ENCODE data around the gene NXT1. TPM values are rescaled to one million over a fixed set of nuclear protein-coding genes. Genes with fewer than 3 reads are reported as not detected.

Gene NXT1
- total RNA-seq, 1 experiment from 2014 or later, result 102 TPM

GRCh38 chr20:23390091-23390774 is 39.6 kb downstream of the NXT1 start:
- DNase-seq (ENCODE audit: low spot score), result no peak

- no peak for DNase-seq (ENCODE audit: low spot score)
Observed at GRCh38 chr20:23391707-23392310, 41.2 kb downstream of the NXT1 start.

DNA sequence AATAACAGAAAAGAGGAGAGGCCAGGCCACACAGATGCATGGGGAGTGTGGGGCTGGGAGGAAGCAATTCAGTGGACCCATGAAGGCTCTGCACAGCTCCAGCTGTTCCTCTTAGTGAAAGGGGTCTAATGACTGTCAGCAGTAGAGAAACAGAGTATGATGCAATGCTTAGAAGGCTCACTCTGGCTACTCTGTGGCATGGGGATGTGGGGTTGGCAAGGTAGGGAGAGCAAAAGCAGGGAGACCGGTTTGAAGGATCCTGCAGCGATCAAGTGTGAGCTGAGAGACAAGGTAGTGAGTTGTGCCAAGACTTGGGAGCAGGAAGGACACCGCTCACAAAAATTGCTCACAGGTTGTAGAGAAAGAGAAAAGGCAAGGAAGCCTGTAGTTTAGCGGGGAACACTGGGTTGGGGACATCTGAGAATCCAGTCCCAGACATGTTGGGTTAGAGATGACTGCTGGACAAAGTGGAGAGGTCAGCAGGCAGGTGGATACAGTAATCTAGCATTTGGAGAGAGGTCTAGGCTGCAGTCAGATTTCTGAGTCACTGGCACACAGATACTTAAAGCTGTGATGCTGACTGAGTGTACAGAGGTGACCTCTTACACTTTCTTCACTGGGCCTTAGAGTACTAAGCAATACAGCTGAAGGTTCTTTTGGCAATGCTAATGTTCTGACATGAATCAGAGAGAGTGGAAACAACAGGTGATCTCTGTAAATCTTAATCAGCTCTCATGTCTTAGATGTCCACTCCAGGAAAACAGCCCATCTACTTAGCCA is 43.6 kb downstream of the NXT1 start:
- DNase-seq (ENCODE audit: low spot score), result no peak

DNA sequence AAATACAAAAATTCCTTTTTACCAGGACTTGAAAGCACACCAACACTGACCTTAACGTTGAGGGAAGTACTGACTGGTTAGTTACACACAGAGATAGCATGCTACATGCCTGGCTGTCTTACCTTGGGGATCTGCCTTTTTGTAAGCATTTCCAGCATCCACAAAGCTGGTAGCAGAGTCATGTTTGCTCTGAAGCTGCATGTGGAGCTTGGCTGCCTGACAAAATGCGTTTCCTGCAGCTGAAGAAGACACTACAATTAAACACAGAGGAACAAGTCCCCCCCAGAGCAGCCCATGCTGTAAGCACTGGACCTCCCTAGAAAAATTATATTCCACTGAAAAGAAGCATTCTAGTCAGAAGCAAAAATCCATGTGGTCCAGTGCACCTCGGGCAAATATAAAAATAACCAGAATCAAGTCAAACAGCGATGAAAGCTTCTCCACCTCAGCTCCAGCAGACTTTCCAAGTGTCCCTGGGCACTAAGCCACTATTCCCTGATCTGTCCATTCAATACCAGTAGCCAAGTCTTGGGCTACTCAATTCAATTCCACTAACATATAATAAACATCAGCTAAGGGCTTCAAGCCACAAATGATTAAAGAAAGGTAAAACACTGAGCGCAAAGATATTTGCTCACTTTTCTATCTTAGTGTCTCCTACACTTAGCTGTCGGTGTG is 46.5 kb downstream of the NXT1 start:
- DNase-seq (ENCODE audit: low spot score), result no peak

DNA sequence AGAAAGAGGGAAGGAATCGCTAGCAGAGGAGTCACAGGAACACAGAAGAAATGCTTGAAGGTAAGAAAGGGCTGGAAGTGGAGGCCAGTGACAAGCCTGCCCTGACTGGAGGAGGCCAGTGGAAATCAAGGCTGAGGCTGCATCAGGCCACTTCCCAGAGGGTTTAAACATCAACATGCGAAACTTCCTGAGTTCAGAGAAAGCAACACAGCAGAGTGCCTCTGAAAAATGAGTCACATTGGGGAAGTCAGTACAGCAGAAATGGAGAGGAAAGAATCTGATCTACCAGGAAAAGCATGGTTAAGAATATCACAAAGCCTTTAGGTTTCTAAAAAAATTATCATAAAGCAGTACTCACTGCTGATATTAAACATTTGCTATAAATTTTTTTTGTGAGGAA is 47.4 kb downstream of the NXT1 start:
- DNase-seq (ENCODE audit: low spot score), result no peak

GRCh38 chr20:23399568-23400241 is 49.1 kb downstream of the NXT1 start:
- no peak for DNase-seq (ENCODE audit: low spot score)

- DNase-seq (ENCODE audit: low spot score), result no peak
Observed at GRCh38 chr20:23401051-23401450, 50.5 kb downstream of the NXT1 start.

DNA sequence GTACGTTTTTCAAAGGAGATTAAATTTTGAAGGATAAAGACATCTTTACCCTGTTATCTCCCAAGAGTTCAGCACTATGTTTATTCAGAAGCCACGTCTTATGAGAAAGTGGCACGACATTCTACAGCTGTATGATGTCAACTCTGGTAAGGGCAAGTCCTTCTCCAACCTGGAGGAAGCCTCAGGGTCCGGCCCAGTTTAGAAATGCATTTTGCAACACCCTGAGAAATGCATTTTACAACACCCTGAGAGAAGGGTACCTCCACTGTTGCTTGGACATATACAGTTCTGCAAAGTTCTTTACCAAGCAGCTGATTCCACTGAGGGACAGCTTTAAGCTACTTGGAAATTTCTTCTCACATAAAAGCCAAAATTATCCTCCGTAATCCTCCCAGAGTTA is 53.2 kb downstream of the NXT1 start:
- DNase-seq (ENCODE audit: low spot score), result no peak

GRCh38 chr20:23404196-23404595 is 53.6 kb downstream of the NXT1 start:
- DNase-seq (ENCODE audit: low spot score), result no peak

Other genes starting within 250 kb of the NXT1 start
- 18.7 and 22.7 TPM in 2 replicates for gene GZF1, start 11.4 kb downstream of the NXT1 start, total RNA-seq (2014; rRNA removed; shearing (Covaris generic))
- 6.4 and 6.6 TPM in 2 replicates for gene NAPB, start 70.7 kb downstream of the NXT1 start, total RNA-seq (2014; rRNA removed; shearing (Covaris generic))
- gene CSTL1, start 88.9 kb downstream of the NXT1 start, total RNA-seq (2014; rRNA removed; shearing (Covaris generic)), result not detected in 2 replicates
- not detected in 2 replicates for gene CST11, start 102.1 kb downstream of the NXT1 start, total RNA-seq (2014; rRNA removed; shearing (Covaris generic))
- gene CST8, start 140.3 kb downstream of the NXT1 start, total RNA-seq (2014; rRNA removed; shearing (Covaris generic)), result not detected in 2 replicates
- not detected in 2 replicates for gene CST9L, start 217.7 kb downstream of the NXT1 start, total RNA-seq (2014; rRNA removed; shearing (Covaris generic))

Data from A172 (cell line).